Measurements from ENCODE around the gene BMPR2. TPM values are rescaled to one million over a fixed set of nuclear protein-coding genes. Genes with fewer than 3 reads are reported as not detected.
"Not testable (repeated sequence)": the region's sequence is repeated elsewhere in the genome, so short reads cannot be mapped to it uniquely, and the experiment has no call there.

The BMPR2 gene
- polyA plus RNA-seq, 3 donors, result 65.4 to 69.6 (median 69.6) TPM

DNA sequence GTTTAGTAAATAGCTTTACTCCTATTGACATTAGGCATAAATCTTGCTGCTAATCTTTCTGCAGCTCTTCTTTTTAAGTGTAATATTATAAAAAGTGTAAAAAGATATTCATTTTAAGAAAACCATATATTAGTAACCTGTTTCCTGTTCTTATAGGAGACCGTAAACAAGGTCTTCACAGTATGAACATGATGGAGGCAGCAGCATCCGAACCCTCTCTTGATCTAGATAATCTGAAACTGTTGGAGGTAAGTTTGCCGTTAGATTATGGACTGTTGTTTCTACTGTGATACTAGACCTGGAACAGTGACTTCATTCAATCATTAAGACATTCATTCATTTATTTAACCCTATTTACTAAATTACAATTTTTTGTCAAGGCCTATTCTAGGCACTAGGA lies 138.6 kb downstream of the BMPR2 start:
- DNase-seq (ENCODE audit: low read depth in 3 of 3, low spot score in 2 of 3), result no peak

DNA sequence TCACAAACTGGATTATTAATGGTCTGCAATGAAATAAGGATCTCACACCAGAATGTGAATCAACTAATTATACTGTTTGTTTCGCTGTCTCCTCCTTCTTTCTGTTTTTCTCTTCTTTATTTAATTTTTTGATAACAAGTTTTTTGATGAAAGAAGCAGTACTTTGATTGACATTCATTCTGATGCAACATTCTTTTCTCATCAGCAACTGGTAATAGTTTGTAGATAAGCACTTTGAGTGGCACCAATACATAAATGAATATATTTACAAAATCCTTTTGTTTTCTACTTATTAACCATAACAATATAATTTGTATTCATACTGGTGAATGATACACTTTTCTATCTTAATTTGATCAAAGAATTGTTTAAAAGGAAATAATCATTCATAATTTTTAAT lies 143.3 kb downstream of the BMPR2 start:
- DNase-seq (ENCODE audit: low read depth in 3 of 3, low spot score in 2 of 3), result no peak

DNA sequence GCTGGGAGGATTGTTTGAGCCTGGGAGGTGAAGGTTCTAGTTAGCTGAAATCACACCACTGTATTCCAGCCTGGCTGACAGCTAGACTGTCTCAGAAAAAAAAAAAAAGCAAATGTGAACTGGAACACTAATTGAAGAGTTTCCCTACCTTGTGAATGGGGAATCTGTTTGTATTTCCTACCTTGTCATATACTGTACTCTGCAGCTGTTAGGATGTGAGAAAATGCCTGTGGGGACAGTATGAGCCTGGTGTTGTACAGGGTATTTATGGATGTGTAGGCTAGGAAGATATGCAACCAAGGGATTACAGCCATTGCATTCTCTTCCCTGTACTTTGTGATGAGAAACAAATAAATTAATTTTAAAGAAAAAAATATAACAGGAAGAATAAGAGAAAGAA lies 145.3 kb downstream of the BMPR2 start:
- no peak for DNase-seq (ENCODE audit: low read depth in 3 of 3, low spot score in 2 of 3)

DNA sequence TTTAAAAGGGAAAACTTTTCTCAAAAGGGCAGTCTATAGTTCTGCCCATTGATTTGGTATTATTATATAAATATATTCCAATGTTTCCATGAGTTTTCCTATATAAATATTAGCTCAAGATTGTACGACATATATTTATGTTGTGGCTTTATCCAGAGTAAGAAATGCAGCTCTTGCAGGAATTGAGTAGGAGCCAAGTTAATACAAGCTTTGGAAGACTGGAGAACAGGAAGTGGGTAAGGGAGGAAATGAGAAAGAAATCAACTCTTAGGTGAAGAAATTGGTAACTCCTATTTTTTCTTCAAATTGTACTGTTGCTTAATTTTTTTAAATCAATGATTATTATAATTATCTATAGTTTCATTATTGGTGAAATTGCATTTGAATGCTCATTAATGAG lies 153.3 kb downstream of the BMPR2 start:
- DNase-seq (ENCODE audit: low read depth in 3 of 3, low spot score in 2 of 3), result no peak

DNA sequence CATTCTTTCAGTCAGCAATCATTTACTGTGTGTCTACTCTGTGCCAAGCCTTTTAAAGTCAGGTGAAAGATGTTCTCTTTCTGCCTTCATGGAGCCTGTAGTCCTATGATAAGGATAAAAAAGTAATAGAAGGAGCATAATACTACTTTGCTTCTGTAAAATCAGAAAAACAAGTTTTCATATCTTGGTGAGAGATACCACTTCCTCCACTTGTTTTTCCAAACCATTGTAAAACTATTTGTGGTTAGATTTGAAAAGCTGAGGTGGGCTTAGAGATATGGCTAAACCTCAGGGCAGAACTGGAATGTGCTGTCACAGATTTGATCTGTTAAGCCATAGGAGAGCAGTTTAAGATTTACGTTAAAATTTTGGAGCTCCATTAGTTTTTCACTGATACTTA lies 153.9 kb downstream of the BMPR2 start:
- no peak for DNase-seq (ENCODE audit: low read depth in 3 of 3, low spot score in 2 of 3)

DNA sequence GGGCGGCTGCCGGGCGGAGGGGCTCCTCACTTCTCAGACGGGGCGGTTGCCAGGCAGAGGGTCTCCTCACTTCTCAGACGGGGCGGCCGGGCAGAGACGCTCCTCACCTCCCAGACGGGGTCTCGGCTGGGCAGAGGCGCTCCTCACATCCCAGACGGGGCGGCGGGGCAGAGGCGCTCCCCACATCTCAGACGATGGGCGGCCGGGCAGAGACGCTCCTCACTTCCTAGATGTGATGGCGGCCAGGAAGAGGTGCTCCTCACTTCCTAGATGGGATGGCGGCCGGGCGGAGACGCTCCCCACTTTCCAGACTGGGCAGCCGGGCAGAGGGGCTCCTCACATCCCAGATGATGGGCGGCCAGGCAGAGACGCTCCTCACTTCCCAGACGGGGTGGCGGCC lies 159.2 kb downstream of the BMPR2 start:
- not testable (repeated sequence) for DNase-seq (ENCODE audit: low read depth in 3 of 3, low spot score in 2 of 3)

DNA sequence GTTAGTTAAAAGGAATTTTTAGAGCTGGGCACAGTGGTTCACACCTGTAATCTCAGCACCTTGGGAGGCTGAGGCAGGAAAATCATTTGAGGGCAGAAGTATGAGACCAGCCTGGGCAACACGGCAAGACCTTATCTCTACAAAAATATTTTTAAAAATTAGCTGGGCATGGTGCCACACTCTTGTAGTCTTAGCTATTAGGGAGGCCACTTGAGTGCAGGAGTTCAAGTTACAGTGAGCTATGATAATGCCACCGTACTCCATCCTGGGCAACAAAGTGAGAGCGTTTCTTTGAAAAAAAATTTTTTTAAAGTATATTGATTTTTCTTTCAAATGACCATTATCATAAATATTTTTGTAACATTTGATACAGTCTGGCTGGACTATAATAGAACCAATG lies 165.0 kb downstream of the BMPR2 start:
- DNase-seq (ENCODE audit: low read depth in 3 of 3, low spot score in 2 of 3), result no peak

DNA sequence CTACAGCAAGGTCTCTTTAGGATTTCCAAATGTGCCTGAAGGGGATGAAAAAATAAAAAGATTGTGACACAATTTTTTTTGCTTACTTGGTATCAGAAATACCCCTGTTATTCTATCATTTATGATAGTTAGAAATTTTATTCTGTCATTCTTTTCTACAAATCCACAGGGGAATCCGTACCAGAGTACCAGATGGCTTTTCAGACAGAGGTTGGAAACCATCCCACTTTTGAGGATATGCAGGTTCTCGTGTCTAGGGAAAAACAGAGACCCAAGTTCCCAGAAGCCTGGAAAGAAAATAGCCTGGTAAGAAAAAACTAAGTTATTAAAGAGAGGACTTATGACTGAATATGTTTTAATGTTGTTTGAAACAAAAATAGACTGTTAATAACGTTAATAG lies 166.0 kb downstream of the BMPR2 start:
- no peak for DNase-seq (ENCODE audit: low read depth in 3 of 3, low spot score in 2 of 3)

DNA sequence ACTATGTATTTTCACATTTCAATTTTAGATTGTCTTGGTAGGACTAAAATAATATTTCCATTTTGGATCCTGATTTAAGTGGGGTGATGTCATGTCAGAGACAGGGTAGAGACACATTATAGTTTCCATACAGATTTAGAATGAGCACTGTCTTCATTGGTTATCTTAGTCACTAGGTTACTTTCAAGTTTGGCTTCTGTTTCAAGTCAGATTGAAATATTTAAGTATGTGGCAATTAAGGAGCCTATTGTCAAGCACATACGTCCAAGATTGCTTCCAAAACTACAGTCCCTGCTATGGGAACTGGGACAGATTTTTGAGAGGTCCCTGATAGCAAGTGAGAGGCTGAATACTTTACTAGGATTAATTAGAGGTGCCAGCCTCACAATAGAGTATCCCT lies 169.4 kb downstream of the BMPR2 start:
- DNase-seq (ENCODE audit: low read depth in 3 of 3, low spot score in 2 of 3), result no peak

DNA sequence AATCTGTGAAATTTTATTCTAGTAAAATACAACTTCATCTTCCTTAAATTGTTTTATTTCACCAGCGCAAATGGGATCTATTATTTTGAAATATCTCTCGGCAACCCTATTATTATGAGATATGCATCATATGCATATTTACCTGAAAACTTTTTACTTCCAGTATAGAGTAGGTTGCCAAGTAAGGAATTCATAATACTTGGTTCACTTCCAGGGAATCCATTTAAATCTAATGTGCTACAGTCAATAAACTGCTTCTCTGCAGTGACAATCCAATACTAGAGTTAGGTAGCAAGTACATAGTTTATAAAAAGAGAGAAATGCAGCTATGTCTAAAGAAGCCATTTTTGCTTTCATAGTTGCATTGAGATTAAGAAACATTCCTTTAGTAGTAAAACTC lies 169.8 kb downstream of the BMPR2 start:
- no peak for DNase-seq (ENCODE audit: low read depth in 3 of 3, low spot score in 2 of 3)

DNA sequence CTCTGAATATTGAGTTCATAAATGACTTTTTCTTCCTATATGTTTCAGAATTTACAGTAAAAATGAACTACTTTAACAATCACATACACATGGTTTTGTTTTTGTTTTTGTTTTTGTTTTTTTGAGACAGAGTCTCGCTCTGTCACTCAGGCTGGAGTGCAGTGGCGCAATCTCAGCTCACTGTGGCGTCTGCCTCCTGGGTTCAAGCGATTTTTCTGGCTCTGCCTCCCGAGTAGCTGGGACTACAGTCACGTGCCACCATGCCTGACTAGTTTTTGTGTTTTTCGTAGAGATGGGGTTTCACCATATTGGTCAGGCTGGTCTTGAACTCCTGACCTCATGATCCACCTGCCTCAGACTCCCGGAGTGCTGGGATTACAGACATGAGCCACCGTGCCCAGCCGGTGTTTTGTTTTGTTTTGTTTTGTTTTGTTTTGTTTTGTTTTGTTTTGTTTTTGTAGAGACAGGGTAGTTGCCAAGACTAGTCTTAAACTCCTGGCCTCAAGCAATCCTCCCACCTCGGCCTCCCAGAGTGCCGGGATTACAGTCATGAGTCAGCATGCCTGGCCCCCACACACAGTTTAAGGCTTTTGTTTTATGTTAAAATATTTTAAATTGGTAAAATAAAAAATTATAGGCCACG lies 170.5 kb downstream of the BMPR2 start:
- DNase-seq (ENCODE audit: low read depth in 3 of 3, low spot score in 2 of 3), result not testable (repeated sequence)

DNA sequence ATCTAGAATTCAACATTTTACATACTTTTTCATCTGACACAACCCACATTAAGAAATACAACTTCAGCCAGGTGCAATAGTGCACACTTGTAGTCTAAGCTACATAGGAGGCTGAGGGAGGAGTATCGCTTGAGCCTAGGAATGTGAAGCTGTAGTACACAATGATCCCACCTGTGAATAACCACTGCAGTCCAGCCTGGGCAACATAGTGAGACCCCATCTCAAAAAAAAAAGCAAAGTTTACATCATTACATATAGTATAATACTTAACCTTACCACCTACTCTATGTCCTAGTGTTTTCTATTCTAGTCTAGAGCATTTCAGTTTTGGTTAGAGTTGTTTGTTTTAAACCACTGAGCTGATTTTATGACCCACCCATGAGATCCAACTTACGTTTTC lies 172.1 kb downstream of the BMPR2 start:
- no peak for DNase-seq (ENCODE audit: low read depth in 3 of 3, low spot score in 2 of 3)

DNA sequence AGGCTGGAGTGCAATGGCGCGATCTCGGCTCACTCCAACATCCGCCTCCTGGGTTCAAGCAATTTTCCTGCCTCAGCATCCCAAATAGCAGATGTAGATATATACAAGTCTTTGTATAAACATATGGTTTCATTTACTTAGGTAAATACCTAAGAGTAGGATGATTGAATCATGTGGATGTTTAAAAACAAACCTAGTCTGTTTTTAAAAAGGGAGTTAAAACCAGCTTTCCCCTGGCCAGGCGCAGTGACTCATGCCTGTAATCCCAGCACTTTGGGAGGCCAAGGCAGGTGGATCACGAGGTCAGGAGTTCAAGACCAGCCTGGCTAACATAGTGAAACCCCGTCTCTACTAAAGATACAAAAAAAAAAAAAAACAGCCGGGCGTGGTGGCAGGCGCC lies 174.9 kb downstream of the BMPR2 start:
- not testable (repeated sequence) for DNase-seq (ENCODE audit: low read depth in 3 of 3, low spot score in 2 of 3)

DNA sequence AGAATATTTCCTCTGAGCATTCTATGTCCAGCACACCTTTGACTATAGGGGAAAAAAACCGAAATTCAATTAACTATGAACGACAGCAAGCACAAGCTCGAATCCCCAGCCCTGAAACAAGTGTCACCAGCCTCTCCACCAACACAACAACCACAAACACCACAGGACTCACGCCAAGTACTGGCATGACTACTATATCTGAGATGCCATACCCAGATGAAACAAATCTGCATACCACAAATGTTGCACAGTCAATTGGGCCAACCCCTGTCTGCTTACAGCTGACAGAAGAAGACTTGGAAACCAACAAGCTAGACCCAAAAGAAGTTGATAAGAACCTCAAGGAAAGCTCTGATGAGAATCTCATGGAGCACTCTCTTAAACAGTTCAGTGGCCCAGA lies 179.2 kb downstream of the BMPR2 start:
- no peak for DNase-seq (ENCODE audit: low read depth in 3 of 3, low spot score in 2 of 3)

DNA sequence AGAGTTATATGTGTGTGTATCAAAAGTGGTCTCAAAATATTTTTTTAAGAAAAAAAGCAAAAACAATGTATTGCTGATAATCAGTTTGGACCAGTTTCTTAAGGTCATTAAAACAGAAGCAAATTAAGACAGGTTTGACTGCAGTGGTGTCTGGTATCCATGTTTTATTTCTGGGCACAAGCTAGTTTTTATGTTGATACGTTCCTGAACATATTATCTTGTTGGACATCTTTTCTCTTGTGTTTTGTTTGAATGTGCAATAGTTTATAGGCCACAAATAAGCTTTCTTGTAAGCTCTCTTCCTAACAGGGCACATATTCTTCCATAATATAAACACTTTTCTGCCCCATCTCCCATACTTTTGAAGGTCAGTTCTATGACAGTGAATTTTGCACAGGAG lies 184.1 kb downstream of the BMPR2 start:
- no peak for DNase-seq (ENCODE audit: low read depth in 3 of 3, low spot score in 2 of 3)

DNA sequence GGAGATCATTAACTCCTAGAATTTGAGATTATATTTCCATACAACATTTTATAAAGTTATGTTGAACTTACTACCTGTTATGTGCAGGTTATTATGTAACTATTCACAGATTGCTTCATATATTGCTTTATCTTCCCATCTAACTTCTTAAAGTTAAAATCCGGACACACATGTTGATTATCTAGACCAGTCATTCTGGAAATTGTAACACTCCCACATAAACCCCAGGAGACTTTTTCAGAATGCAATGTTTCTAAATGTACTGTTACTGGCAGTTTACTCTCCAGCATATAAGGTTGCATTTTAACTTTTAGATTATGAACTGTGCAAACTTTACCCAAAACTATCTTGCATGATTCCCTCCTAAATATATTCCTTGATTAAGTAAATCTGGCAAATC lies 188.1 kb downstream of the BMPR2 start:
- no peak for DNase-seq (ENCODE audit: low read depth in 3 of 3, low spot score in 2 of 3)

DNA sequence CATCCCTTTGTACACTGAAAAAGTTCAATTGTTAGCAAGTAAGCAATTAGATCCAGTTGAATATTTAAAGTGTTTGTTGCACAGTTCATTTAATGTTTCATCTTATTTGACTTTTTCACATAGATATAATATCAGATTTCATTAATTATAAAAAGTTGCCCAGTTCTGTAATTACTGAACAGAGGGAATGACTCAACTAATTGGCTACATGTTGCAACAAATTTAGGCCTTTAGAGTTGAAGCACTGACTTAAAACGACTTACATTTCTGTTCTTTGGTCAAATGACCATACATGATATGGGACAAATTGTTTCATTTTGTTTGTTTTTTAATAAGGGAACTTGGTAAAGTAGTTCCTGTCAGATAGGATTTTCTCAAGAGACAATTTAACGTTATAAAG lies 190.2 kb downstream of the BMPR2 start:
- DNase-seq (ENCODE audit: low read depth in 3 of 3, low spot score in 2 of 3), result no peak

DNA sequence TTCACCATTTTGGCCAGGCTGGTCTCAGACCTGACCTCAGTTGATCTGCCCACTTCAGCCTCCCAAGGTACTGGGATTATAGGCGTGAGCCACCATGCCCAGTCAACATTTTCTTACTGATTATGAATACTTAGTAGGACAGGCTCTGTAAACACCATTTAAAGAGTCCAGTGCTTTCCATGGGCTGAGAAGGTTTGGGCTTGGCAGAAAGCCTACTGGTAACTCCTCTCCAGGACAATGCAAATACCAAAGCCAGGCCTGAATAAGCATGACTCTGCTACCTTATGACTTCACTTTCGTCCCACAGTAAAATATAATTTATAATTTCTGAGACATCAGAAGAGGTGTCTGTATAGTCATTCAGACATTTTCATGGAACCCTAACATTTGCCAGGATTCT lies 198.4 kb downstream of the BMPR2 start:
- DNase-seq (ENCODE audit: low read depth in 3 of 3, low spot score in 2 of 3), result no peak

DNA sequence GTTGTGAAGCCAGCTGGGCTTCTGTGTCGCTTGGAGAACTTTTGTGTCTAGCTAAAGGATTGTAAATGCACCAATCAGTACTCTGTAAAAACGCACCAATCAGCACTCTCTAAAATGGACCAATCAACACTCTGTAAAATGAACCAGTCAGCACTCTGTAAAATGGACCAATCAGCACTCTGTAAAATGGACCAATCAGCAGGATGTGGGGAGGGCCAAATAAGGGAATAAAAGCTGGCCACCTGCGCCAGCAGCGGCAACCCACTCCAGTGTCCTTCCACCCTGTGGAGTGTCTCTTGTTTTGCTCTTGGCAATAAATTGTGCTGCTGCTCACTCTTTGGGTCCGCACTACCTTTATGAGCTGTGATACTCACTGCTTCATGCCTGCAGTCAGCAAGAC lies 199.1 kb downstream of the BMPR2 start:
- not testable (repeated sequence) for DNase-seq (ENCODE audit: low read depth in 3 of 3, low spot score in 2 of 3)

DNA sequence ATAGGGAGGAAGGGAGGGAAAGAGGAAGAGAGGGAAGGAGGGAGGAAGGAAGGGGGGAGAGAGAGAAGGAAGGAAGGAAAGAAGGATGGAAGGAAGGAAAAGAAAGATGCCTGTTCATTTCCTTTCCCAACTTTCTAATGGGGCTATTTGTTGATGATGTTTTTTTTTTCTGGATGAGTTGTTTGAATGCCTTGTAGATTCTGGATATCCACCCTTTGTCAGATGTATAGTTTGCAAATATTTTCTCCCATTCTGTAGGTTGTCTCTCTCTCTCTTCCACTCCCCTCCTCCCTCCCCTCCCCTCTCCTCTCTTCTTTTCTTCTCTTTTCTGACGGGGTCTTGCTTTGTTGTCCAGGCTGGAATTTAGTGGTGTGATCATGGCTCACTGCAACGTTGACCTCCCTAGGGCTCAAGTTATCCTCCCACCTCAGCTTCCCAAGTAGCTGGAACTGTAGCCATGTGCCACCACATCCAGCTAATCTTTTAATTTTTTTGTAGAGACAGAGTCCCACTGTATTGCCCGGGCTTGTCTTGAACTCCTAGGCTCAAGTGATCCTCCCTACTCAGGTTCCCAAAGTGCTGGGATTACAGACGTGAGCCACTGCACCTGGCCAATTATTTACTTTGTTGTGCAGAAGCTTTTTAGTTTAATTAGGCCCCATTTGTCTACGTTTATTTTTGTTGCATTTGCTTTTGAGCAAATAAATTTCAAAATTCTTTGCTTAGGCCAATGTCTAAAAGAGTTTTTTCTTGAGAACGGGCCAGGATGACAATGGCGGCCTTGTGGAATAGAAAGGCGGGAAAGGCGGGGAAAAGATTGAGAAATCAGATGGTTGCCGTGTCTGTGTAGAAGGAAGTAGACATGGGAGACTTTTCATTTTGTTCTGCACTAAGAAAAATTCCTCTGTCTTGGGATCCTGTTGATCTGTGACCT lies 201.4 kb downstream of the BMPR2 start:
- DNase-seq (ENCODE audit: low read depth in 3 of 3, low spot score in 2 of 3), result no peak

DNA sequence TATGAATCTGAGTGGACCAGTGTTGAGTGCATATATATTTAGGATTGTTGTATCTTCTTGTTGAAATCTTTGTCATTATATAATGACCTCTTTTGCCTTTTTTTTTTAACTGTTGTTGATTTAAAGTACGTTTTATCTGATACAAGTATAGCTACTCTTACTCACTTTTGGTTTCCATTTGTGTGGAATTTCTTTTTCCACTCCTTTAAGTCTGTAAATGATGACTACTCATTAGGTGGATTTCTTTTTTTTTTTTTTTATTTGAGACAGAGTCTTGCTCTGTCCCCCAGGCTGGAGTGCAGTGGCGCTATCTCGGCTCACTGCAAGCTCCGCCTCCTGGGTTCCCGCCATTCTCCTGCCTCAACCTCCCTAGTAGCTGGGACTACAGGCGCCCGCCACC lies 206.7 kb downstream of the BMPR2 start:
- DNase-seq (ENCODE audit: low read depth in 3 of 3, low spot score in 2 of 3), result not testable (repeated sequence)

DNA sequence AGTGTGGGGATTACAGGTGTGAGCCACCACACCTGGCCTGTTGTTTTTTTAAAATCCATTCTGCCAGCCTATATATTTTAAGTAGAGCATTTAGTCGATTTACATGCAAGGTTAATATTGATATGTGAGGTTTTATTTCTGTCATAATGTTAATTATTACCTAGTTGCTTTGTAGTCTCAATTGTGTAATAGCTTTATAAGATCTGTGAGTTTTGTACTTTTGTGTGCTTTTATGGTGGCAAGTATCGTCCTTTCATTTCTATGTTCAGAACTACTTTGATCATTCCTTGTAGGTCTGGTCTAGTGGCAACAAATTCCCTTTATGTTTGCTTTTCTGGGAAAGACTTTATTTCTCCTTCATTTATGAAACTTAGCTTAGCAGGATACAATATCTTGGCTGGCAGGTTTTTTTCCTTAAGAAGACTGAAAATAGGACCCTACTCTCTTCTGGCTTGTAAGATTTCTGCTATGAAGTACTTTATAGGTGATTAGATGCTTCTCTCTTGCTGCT lies 207.6 kb downstream of the BMPR2 start:
- DNase-seq (ENCODE audit: low read depth in 3 of 3, low spot score in 2 of 3), result no peak

All from right renal cortex interstitium (tissue), 3 donors.